MM.1S (cell line): ENCODE results near the gene KRT75.

ENCODE experiments used
- DNase-seq: peaks from one replicate; pipeline ENCODE4 v3.0.0-alpha.2; 2015
- H2AFZ ChIP-seq: fragments of 300-600 bp; sonication (generic); 2 replicates; pipeline ENCODE4 v1.6.0; 2016; ENCODE audit warnings: antibody characterized with exemption, low read length
- H3F3A ChIP-seq: fragments of 300-600 bp; sonication (generic); 2 replicates; pipeline ENCODE4 v1.6.1; 2016; ENCODE audit warnings: mild to moderate bottlenecking, antibody characterized with exemption, low read length, moderate library complexity, mixed read lengths; ENCODE audit not compliant: insufficient read depth
- H3K27ac ChIP-seq: fragments of 300-600 bp; sonication (generic); 2 replicates; pipeline ENCODE4 v1.5.1; 2016; ENCODE audit warnings: mild to moderate bottlenecking, low read length
- H3K27me3 ChIP-seq: fragments of 300-600 bp; sonication (generic); replicated peaks from 2 replicates; pipeline ENCODE4 v1.6.0; 2016; ENCODE audit warnings: low read length; ENCODE audit not compliant: insufficient read depth
- H3K36me3 ChIP-seq: fragments of 300-600 bp; sonication (generic); replicated peaks from 2 replicates; pipeline ENCODE4 v1.6.1; 2016; ENCODE audit warnings: mild to moderate bottlenecking, low read length, mixed read lengths; ENCODE audit not compliant: insufficient read depth
- H3K4me1 ChIP-seq: fragments of 300-600 bp; sonication (generic); 2 replicates; pipeline ENCODE4 v1.6.1; 2016; ENCODE audit warnings: low read length, mixed read lengths
- H3K4me2 ChIP-seq: fragments of 300-600 bp; sonication (generic); 2 replicates; pipeline ENCODE4 v1.6.0; 2016; ENCODE audit warnings: low read depth, low read length
- H3K4me3 ChIP-seq: fragments of 300-600 bp; sonication (generic); 2 replicates; pipeline ENCODE4 v1.5.1; 2016; ENCODE audit warnings: low read length, mixed read lengths
- H3K79me2 ChIP-seq: fragments of 300-600 bp; sonication (generic); 2 replicates; pipeline ENCODE4 v1.6.1; 2016; ENCODE audit warnings: mixed run types, low read length, mixed read lengths
- H3K9ac ChIP-seq: fragments of 300-600 bp; sonication (generic); 2 replicates; pipeline ENCODE4 v1.6.1; 2016; ENCODE audit warnings: low read length, mixed read lengths
- H3K9me2 ChIP-seq: fragments of 300-600 bp; sonication (generic); replicated peaks from 2 replicates; pipeline ENCODE4 v1.6.1; 2016; ENCODE audit warnings: mild to moderate bottlenecking, low read length, mixed read lengths; ENCODE audit not compliant: insufficient read depth
- H3K9me3 ChIP-seq: fragments of 300-600 bp; sonication (generic); replicated peaks from 2 replicates; pipeline ENCODE4 v1.6.1; 2016; ENCODE audit warnings: mild to moderate bottlenecking, low read length, mixed read lengths; ENCODE audit not compliant: insufficient read depth
- H4K20me1 ChIP-seq: fragments of 300-600 bp; sonication (generic); 2 replicates; pipeline ENCODE4 v1.6.1; 2016; ENCODE audit warnings: mild to moderate bottlenecking, low read length, moderate library complexity, mixed read lengths; ENCODE audit not compliant: insufficient read depth
- CTCF ChIP-seq: fragments of 300-600 bp; sonication (generic); IDR thresholded peaks from 2 replicates; pipeline ENCODE4 v1.5.1; 2016; ENCODE audit warnings: antibody characterized with exemption, low read length, mixed read lengths
- EZH2 ChIP-seq: fragments of 300-600 bp; sonication (generic); optimal IDR thresholded peaks from 2 replicates; pipeline ENCODE3; 2017; ENCODE audit warnings: low read depth, mild to moderate bottlenecking, antibody characterized with exemption, low read length, mixed read lengths
- EZH2phosphoT487 ChIP-seq: fragments of 300-600 bp; sonication (generic); IDR thresholded peaks from 2 replicates; pipeline ENCODE4 v1.6.1; 2018; ENCODE audit warnings: antibody characterized with exemption, low read length

Gene KRT75

GRCh38 chr12:52392465-52393007 is 41.6 kb downstream of the KRT75 start:
- Histone ChIP-seq H3K4me3 (no peak overlapping the region), H4K20me1 (no peaks in the 10 kb centered on the region), H2AFZ (no peak overlapping the region), H3K4me2 (no peak overlapping the region), H3K9me3 (no peaks in the 10 kb centered on the region), H3K4me1 (no peaks in the 10 kb centered on the region), H3F3A (no peaks in the 10 kb centered on the region), H3K9ac (no peak overlapping the region), H3K27me3 (peaks cover 63% of the 10 kb centered on the region), H3K79me2 (no peaks in the 10 kb centered on the region), H3K36me3 (no peaks in the 10 kb centered on the region), H3K27ac (no peak overlapping the region), H3K9me2 (no peaks in the 10 kb centered on the region)
- DNase-seq, result no peak
- TF ChIP-seq EZH2phosphoT487 (no peak), CTCF (no peak), EZH2 (no peak)

- H3K4me2 ChIP-seq, result no peak overlapping the region
- H3F3A ChIP-seq, result no peaks in the 10 kb centered on the region
- H3K27me3 ChIP-seq, result peaks cover 63% of the 10 kb centered on the region
- H3K9me2 ChIP-seq, result no peaks in the 10 kb centered on the region
- no peaks in the 10 kb centered on the region for H3K36me3 ChIP-seq
- H4K20me1 ChIP-seq, result no peaks in the 10 kb centered on the region
- H3K4me1 ChIP-seq, result no peaks in the 10 kb centered on the region
- no peak overlapping the region for H3K4me3 ChIP-seq
- no peak overlapping the region for H3K27ac ChIP-seq
- H3K79me2 ChIP-seq, result no peaks in the 10 kb centered on the region
- H2AFZ ChIP-seq, result no peak overlapping the region
- DNase-seq, result no peak
- TF ChIP-seq CTCF (no peak), EZH2phosphoT487 (no peak), EZH2 (no peak)
- no peak overlapping the region for H3K9ac ChIP-seq
- H3K9me3 ChIP-seq, result no peaks in the 10 kb centered on the region
These were observed 42.6 kb downstream of the KRT75 start for GRCh38 chr12:52391618-52392002.

- H3F3A ChIP-seq, result no peaks in the 10 kb centered on the region
- H3K4me1 ChIP-seq, result no peaks in the 10 kb centered on the region
- H3K4me3 ChIP-seq, result no peak overlapping the region
- TF ChIP-seq CTCF (peak; percentile 39), EZH2phosphoT487 (no peak)
- peaks cover 63% of the 10 kb centered on the region for H3K27me3 ChIP-seq
- H3K9ac ChIP-seq, result no peak overlapping the region
- DNase-seq, result peak; percentile 15
- no peaks in the 10 kb centered on the region for H3K9me2 ChIP-seq
- H3K4me2 ChIP-seq, result no peak overlapping the region
- no peaks in the 10 kb centered on the region for H3K79me2 ChIP-seq
- no peaks in the 10 kb centered on the region for H3K36me3 ChIP-seq
- H3K27ac ChIP-seq, result no peak overlapping the region
- H2AFZ ChIP-seq, result no peak overlapping the region
- no peaks in the 10 kb centered on the region for H4K20me1 ChIP-seq
- no peaks in the 10 kb centered on the region for H3K9me3 ChIP-seq
These were observed 43.2 kb downstream of the KRT75 start for GRCh38 chr12:52390739-52391617.
